Anterior cingulate cortex (tissue), 58 donors: ENCODE measurements around the gene TEF.
"Not testable (repeated sequence)": the region's sequence is repeated elsewhere in the genome, so short reads cannot be mapped to it uniquely, and the experiment has no call there.

Experiments
- DNase-seq, 58 donors: peaks; one replicate each; lab custom pipeline; 2025; lab: John Stamatoyannopoulos, UW

Gene TEF

GRCh38 chr22:41377846-41378245, 3.9 kb upstream of the TEF start:
- no peak for DNase-seq

DNA sequence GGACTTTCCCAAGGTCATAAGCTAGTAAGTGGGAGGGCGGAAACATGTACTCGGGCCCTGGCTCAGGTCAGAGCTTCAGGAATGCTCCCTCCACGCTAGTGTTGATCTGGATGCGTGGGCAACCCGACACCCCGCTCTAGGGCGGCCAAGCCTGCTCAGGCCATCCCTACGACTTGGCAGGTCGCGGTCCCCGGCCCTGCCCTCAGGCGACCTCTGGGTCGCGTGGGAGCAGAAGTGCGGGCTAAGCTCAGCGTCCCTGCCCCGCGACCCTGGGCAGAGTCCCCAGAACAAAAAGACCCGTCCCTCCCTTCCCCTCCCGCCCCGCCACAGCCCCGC, 781 bp upstream of the TEF start:
- DNase-seq: peak in 1 of 58 donors; percentile 80

DNA sequence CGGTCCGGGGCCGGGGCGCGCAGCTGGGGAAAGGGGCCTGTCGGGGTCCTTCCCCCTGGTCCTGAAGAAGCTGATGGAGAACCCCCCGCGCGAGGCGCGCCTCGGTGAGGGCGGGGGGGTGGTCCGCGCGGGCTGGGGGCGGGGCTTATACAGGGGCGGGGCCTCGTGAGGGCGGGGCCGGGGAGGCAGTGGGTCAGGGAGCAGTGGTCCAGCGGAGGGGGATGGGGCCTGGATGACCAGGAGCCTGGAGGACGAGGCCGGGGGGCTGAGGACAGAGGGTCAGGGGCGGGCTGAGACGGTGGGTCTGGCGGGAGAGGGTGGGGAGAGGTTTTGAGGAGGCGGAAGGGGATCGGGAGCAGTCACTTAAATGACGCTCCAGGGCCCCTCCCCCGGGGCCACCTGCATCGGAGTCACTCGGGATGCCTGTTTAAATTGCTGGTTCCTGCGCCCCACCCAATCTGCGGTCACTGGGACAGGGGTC, 396 bp downstream of the TEF start:
- peak in 50 of 58 donors; percentile 47 to 92 (median 81) for DNase-seq

DNA sequence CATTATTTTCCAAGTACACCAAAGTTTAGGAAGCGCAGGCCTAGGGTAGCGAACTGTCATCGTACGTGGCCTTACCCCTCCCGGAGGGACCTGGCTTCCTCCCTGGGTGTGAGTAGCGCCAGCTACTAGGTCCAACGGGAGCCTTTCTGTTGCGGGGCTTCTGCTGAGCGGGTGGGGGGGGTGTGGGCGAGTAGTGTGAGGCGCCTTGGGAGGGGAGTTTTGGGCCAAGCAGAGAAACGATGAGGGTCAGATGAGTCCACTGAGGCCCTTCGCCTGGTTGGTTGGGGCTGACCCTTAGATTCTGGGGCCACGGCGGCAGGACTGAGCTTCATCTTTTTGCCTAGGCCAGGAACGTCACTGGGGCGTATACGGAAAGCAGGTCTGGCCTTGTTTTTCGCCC, 868 bp downstream of the TEF start:
- peak in 17 of 58 donors; percentile 36 to 68 (median 52) for DNase-seq

GRCh38 chr22:41383085-41383484, 1.3 kb downstream of the TEF start:
- DNase-seq: no peak

GRCh38 chr22:41384128-41384527, 2.4 kb downstream of the TEF start:
- DNase-seq: no peak

GRCh38 chr22:41387341-41387740, 5.6 kb downstream of the TEF start:
- DNase-seq: peak in 1 of 58 donors; percentile 10

GRCh38 chr22:41394012-41394356, 12.2 kb downstream of the TEF start:
- DNase-seq: no peak

DNA sequence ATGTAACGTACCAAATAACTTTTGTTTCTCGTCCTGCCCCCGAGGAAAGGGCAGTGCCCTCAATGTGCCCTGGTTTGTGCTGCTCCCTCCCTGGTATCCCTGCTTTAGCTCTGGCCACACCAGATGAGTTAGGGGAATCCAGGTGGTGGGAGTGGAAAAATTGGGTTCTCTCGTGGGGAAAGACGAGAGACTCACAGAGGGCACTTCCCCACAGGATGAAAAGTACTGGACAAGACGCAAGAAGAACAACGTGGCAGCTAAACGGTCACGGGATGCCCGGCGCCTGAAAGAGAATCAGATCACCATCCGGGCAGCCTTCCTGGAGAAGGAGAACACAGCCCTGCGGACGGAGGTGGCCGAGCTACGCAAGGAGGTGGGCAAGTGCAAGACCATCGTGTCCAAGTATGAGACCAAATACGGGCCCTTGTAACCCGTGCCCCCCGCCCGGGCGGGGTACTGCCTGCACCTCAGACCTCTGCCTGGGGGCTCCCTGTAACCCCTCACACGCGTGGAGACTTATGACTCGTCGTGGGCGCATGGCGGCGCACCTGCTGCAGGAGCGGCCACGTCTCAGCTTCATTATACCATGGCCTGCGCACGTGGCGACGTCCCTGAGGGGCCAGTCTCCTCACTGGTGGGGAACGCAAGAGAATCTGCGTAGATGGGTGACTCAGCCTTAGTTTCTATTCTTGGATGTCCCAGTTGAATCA, 13.9 kb downstream of the TEF start:
- DNase-seq: no peak

DNA sequence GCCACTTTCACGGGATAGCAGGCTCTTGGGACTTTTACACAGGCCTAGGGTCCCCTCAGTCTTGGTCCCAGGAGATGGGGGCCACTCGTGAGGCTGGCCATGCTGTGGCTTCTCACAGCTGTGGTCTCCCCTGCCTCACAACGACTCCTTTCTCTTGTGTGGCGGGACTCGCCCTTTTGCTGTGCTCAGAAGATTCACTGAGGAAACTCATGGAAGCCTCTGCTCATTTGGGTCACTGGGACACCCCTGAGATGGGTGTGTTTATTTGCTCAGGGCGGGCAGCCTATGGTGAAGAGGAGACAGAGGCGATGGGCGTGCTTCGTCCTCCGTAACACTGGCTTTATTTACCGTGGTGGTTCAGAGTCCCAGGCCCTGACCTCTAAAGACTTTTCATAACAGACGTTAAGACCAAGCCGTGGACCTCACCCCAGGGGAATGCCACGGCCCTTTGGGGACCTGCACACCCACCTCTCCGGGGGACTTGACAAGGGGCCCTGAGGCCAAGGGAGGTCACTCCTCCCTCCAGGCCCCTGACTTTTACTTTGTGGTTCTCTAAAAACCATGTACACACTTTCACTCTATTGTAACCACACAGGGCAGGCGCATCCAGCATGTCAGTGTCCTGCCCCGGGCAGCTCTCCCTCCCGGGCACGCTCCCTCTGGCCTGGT, 15.5 kb downstream of the TEF start:
- no peak for DNase-seq

DNA sequence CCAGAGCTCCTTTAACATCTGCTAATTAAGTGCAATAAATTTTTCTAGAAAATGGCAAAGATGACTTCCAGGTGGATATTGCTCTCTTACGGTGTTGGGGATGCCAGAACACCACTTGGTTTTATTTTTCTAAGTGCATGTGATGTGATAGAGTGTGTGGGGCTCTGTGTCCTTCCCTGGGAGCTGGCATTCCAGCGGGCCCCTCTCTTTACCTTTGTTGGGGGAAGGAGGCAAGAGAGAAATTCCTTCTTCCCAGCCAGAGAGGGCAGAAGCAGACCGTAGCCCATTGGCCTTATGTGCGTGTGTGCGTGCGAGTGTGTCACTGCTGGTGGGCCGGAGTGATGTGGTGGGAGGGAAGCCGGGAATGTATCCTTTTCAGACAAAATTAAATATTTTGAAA, 17.2 kb downstream of the TEF start:
- no peak for DNase-seq

DNA sequence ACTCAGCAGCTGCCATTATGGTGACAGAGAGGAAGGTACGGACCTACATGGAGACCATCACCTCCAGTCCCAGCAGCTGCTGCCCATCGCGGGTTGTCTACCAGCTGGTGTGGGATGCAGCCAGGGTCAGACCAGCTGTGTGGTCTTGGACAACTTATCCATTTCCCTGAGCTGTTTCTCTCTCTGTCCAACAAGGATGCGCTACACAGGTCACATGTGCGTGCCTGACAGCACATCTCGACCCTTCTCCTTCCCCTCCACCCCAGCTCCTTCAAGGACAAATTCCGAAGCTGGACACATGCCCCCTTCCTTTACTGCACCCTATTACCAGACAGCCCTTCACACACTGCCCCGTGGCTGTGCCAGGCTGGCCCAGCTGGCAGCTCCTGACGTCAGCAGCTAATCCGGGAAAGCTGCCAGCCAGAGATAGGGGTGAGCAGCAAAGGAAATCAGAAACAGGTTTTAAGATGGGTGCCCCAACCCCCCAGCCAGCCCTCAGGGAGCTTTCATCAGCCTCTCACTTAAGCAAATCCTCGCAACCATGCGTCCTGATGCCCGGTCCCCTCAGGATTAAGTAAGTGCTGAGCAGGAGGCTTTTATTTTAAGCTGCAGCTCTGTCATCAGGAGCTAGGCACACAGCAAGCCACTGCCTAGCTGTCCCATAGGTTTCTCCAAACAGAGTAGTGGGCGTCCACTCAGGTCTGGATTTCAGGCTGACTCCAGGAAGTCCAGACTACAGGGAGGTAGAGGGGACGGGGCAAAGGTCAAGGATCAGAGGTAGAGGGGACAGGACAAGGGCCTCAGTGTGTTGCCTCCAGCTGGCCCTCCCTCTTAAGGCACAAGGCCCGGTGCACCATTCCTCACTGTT, 20.3 kb downstream of the TEF start:
- DNase-seq: peak; percentile 49 to 95 (median 86)

GRCh38 chr22:41402851-41403250, 21.1 kb downstream of the TEF start:
- DNase-seq: not testable (repeated sequence)

DNA sequence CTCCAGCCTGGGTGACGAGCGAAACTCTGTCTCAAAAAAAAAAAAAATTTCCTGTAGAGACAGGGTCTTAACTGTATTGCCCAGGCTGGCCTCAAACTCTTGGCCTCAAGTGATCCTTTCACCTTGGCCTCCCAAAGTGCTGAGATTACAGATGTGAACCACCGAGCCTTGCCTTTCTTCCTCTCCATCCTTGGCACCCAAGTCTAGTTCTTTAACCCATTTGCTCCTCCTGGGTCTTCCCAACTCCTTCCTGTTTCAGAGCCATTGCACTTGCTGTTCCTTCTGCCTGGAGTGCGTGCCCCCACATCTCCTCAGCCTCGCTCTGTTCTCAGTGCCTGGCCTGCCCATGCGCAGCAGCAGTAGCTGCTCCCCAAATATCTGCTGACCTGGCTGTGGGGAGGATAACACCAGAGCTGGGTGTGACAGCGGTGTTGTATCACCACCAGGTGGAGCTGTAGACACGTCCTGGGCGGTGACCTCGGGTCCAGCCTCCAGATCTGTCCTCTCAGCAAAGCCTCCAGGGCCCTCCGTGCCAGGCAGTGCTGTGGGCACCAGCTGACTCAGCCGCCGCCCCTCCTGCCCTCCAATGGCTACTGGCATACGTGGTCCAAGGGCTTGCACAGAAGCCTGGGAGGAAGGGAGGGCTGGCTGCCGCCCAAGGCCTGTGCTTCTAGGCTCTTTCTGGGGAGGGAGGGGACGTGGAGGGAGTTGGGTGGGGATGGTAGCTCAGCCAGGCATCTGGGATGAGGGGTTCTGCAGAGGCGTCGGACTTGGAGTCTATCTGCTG, 22.0 kb downstream of the TEF start:
- peak; percentile 51 to 100 (median 97) for DNase-seq

GRCh38 chr22:41405588-41405987, 23.8 kb downstream of the TEF start:
- DNase-seq: no peak

DNA sequence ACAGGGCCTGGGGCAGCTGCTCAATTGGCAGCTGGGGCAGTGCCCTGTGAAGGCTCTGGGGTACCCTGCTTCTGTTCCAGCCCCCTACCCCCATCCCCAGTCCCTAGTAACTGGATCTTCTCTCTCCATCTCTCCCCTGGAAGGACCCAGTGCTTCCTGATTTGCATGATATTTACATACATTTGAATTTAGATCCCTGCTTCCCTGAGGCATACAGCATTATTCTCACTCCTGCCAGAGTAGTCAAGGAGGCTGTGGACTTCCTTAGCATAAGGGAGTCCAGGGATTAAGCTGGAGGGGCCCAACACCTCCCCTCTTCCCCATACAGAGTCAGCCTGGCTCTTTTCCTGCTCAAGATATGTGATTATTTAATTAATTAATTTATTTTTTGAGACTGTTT, 24.7 kb downstream of the TEF start:
- no peak for DNase-seq

GRCh38 chr22:41407433-41407832, 25.7 kb downstream of the TEF start:
- DNase-seq: no peak

GRCh38 chr22:41408665-41409064, 26.9 kb downstream of the TEF start:
- no peak for DNase-seq

DNA sequence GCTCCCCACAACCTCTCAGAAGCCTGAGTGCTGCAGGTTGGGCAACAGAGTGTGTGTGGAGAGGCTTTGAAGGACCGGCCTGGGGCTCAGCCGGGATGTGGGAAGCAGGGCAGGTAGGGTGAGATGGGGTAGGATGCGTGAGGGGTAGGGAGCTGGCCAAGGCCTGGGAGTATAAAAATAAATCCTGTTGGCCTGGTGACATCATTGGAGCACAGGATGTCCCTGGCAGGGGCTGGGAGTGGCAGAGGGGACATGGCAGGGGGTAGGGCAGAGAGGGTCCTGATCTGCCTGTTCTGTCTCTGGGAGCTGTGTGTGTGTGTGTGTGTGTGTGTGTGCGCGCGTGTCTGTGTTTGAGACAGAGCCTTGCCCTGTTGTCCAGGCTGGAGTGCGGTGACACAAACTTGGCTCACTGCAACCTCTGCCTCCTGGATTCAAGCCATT, 28.6 kb downstream of the TEF start:
- peak in 15 of 58 donors; percentile 13 to 64 (median 31) for DNase-seq
